HEK293 (cell line): ENCODE results near the gene AGXT.
A peak's percentile ranks its signal among the peaks of the same experiment; 100 is the strongest.

Experiments used
- AEBP2 ChIP-seq: fragments of 450-650 bp; formaldehyde crosslinking; IDR thresholded peaks from 2 replicates; pipeline ENCODE4 v1.5.1; 2016; ENCODE audit warnings: missing biosample characterization, missing genetic modification characterization, borderline replicate concordance
- FEZF1 ChIP-seq: fragments of 450-650 bp; formaldehyde crosslinking; IDR thresholded peaks from 2 replicates; pipeline ENCODE4 v1.5.1; 2016; ENCODE audit warnings: missing biosample characterization, missing genetic modification characterization
- GFI1B ChIP-seq: fragments of 450-650 bp; formaldehyde crosslinking; IDR thresholded peaks from 2 replicates; pipeline ENCODE4 v1.5.1; 2016; ENCODE audit warnings: missing biosample characterization, missing genetic modification characterization
- GLIS2 ChIP-seq: fragments of 450-650 bp; formaldehyde crosslinking; IDR thresholded peaks from 2 replicates; pipeline ENCODE4 v1.5.1; 2016; ENCODE audit warnings: missing biosample characterization, missing genetic modification characterization
- KLF10 ChIP-seq: fragments of 450-650 bp; IDR thresholded peaks from 2 replicates; pipeline ENCODE4 v1.5.1; 2018; ENCODE audit warnings: missing biosample characterization, mild to moderate bottlenecking, missing genetic modification characterization
- KLF17 ChIP-seq: fragments of 450-650 bp; formaldehyde crosslinking; IDR thresholded peaks from 2 replicates; pipeline ENCODE4 v1.5.1; 2016; ENCODE audit warnings: missing biosample characterization, missing genetic modification characterization
- KLF9 ChIP-seq: fragments of 450-650 bp; formaldehyde crosslinking; IDR thresholded peaks from 2 replicates; pipeline ENCODE4 v1.5.1; 2016; ENCODE audit warnings: missing biosample characterization, missing genetic modification characterization, low read depth
- MEIS1 ChIP-seq: sonication (generic); formaldehyde crosslinking; IDR thresholded peaks from 2 replicates; pipeline ENCODE4 v1.8.1; 2022; ENCODE audit warnings: missing genetic modification reagents, mild to moderate bottlenecking, borderline replicate concordance
- REST ChIP-seq: fragments of 450-650 bp; formaldehyde crosslinking; IDR thresholded peaks from 2 replicates; pipeline ENCODE4 v1.5.1; 2016; ENCODE audit warnings: missing biosample characterization, missing genetic modification characterization
- SETDB1 ChIP-seq: IDR thresholded peaks from one replicate; pipeline ENCODE4 v1.6.1; 2017; ENCODE audit warnings: mild to moderate bottlenecking, low read length, moderate library complexity, mixed read lengths; ENCODE audit not compliant: insufficient read length
- SP2 ChIP-seq: fragments of 450-650 bp; formaldehyde crosslinking; IDR thresholded peaks from 2 replicates; pipeline ENCODE4 v1.5.1; 2016; ENCODE audit warnings: missing biosample characterization, missing genetic modification characterization
- SP7 ChIP-seq: fragments of 450-650 bp; formaldehyde crosslinking; IDR thresholded peaks from 2 replicates; pipeline ENCODE4 v1.5.1; 2016; ENCODE audit warnings: missing biosample characterization, missing genetic modification characterization
- TRIM28 ChIP-seq: IDR thresholded peaks from 2 replicates; pipeline ENCODE4 v1.6.1; 2011; ENCODE audit warnings: low read length, control low read depth, borderline replicate concordance
- ZBTB1 ChIP-seq: fragments of 450-650 bp; formaldehyde crosslinking; IDR thresholded peaks from 2 replicates; pipeline ENCODE4 v1.5.1; 2016; ENCODE audit warnings: missing biosample characterization, missing genetic modification characterization
- ZBTB26 ChIP-seq: fragments of 450-650 bp; formaldehyde crosslinking; optimal IDR thresholded peaks from 2 replicates; pipeline ENCODE3; 2016; ENCODE audit warnings: missing biosample characterization, mild to moderate bottlenecking, missing genetic modification characterization
- ZBTB7A ChIP-seq: fragments of 450-650 bp; formaldehyde crosslinking; IDR thresholded peaks from 2 replicates; pipeline ENCODE4 v1.5.1; 2016; ENCODE audit warnings: low read depth, missing biosample characterization, missing genetic modification characterization
- ZBTB8A ChIP-seq: fragments of 450-650 bp; formaldehyde crosslinking; IDR thresholded peaks from 2 replicates; pipeline ENCODE4 v1.5.1; 2016; ENCODE audit warnings: missing biosample characterization, missing genetic modification characterization
- ZNF10 ChIP-seq: fragments of 450-650 bp; formaldehyde crosslinking; IDR thresholded peaks from 2 replicates; pipeline ENCODE4 v1.5.1; 2017; ENCODE audit warnings: missing biosample characterization, missing genetic modification characterization
- ZNF114 ChIP-seq: fragments of 450-650 bp; formaldehyde crosslinking; IDR thresholded peaks from 2 replicates; pipeline ENCODE4 v1.5.0; 2017; ENCODE audit warnings: missing biosample characterization, missing genetic modification characterization
- ZNF157 ChIP-seq: fragments of 450-650 bp; formaldehyde crosslinking; IDR thresholded peaks from 2 replicates; pipeline ENCODE4 v1.5.1; 2016; ENCODE audit warnings: missing biosample characterization, missing genetic modification characterization
- ZNF23 ChIP-seq: fragments of 450-650 bp; formaldehyde crosslinking; IDR thresholded peaks from 2 replicates; pipeline ENCODE4 v1.5.1; 2016; ENCODE audit warnings: missing biosample characterization, missing genetic modification characterization, borderline replicate concordance
- ZNF266 ChIP-seq: fragments of 450-650 bp; formaldehyde crosslinking; IDR thresholded peaks from 2 replicates; pipeline ENCODE4 v1.5.1; 2016; ENCODE audit warnings: missing biosample characterization, missing genetic modification characterization, low read depth
- ZNF302 ChIP-seq: fragments of 450-650 bp; formaldehyde crosslinking; IDR thresholded peaks from 2 replicates; pipeline ENCODE4 v1.5.1; 2016; ENCODE audit warnings: missing biosample characterization, missing genetic modification characterization, low read depth
- ZNF335 ChIP-seq: fragments of 450-650 bp; formaldehyde crosslinking; conservative IDR thresholded peaks from 2 replicates; pipeline ENCODE4 v1.5.1; 2016; ENCODE audit warnings: missing biosample characterization, missing genetic modification characterization
- ZNF354C ChIP-seq: fragments of 450-650 bp; formaldehyde crosslinking; IDR thresholded peaks from 2 replicates; pipeline ENCODE4 v1.5.1; 2016; ENCODE audit warnings: missing biosample characterization, missing genetic modification characterization, low read depth, borderline replicate concordance
- ZNF394 ChIP-seq: fragments of 450-650 bp; formaldehyde crosslinking; IDR thresholded peaks from 2 replicates; pipeline ENCODE4 v1.5.1; 2016; ENCODE audit warnings: missing biosample characterization, missing genetic modification characterization, mild to moderate bottlenecking, moderate library complexity, borderline replicate concordance
- ZNF423 ChIP-seq: fragments of 450-650 bp; formaldehyde crosslinking; IDR thresholded peaks from 2 replicates; pipeline ENCODE4 v1.5.1; 2016; ENCODE audit warnings: missing biosample characterization, missing genetic modification characterization
- ZNF555 ChIP-seq: fragments of 450-650 bp; formaldehyde crosslinking; conservative IDR thresholded peaks from 2 replicates; pipeline ENCODE4 v1.5.1; 2017; ENCODE audit warnings: missing biosample characterization, mild to moderate bottlenecking, missing genetic modification characterization, inconsistent platforms
- ZNF610 ChIP-seq: fragments of 450-650 bp; formaldehyde crosslinking; IDR thresholded peaks from 2 replicates; pipeline ENCODE4 v1.5.1; 2016; ENCODE audit warnings: missing biosample characterization, missing genetic modification characterization, borderline replicate concordance
- ZNF621 ChIP-seq: fragments of 450-650 bp; formaldehyde crosslinking; IDR thresholded peaks from 2 replicates; pipeline ENCODE4 v1.5.1; 2017; ENCODE audit warnings: missing biosample characterization, missing genetic modification characterization
- ZNF626 ChIP-seq: fragments of 450-650 bp; sonication (Bioruptor Pico); formaldehyde crosslinking; IDR thresholded peaks from 2 replicates; pipeline ENCODE4 v1.5.1; 2018; ENCODE audit warnings: missing biosample characterization, missing genetic modification characterization, inconsistent platforms
- ZNF629 ChIP-seq: fragments of 450-650 bp; formaldehyde crosslinking; IDR thresholded peaks from 2 replicates; pipeline ENCODE4 v1.5.1; 2017; ENCODE audit warnings: missing biosample characterization, missing genetic modification characterization
- ZNF692 ChIP-seq: fragments of 450-650 bp; formaldehyde crosslinking; IDR thresholded peaks from 2 replicates; pipeline ENCODE4 v1.5.1; 2016; ENCODE audit warnings: missing biosample characterization, missing genetic modification characterization

The AGXT gene

GRCh38 chr2:240819858-240820606, 48.6 kb upstream of the AGXT start, which contains the start of gene KIF1A (continued):
- TF ChIP-seq SP2 (tag by site-specific recombination) (no peak), GFI1B (tag by site-specific recombination) (no peak), GLIS2 (tag by site-specific recombination) (no peak), ZBTB1 (tag by site-specific recombination) (no peak), ZNF114 (no peak), ZNF692 (tag by site-specific recombination) (0 out of 2 replicates have a peak, but pooled peaks have one; percentile 13), ZNF423 (0 out of 2 replicates have a peak, but pooled peaks have one; percentile 26), ZNF23 (tag by site-specific recombination) (no peak), KLF10 (tag by site-specific recombination) (peak; percentile 86), SETDB1 (no peak), AEBP2 (tag by site-specific recombination) (no peak), ZBTB7A (no peak), KLF9 (tag by site-specific recombination) (no peak), ZNF157 (tag by site-specific recombination) (no peak), ZNF335 (tag by site-specific recombination) (no peak), FEZF1 (tag by site-specific recombination) (no peak), REST (tag by site-specific recombination) (no peak), SP7 (tag by site-specific recombination) (no peak), ZNF626 (tag by site-specific recombination) (no peak), ZNF610 (tag by site-specific recombination) (no peak), ZBTB26 (tag by site-specific recombination) (peak; percentile 10), ZNF621 (tag by site-specific recombination) (no peak), ZNF394 (tag by site-specific recombination) (no peak), ZNF10 (tag by site-specific recombination) (no peak), TRIM28 (no peak), ZNF629 (peak; percentile 28; the same call in 1 of the 2 replicates), MEIS1 (no peak), ZBTB8A (tag by site-specific recombination) (peak; percentile 10), ZNF266 (tag by site-specific recombination) (no peak), KLF17 (tag by site-specific recombination) (no peak), ZNF302 (no peak), ZNF354C (tag by site-specific recombination) (no peak), ZNF555 (no peak)
